Measurements from ENCODE around the gene SLC18A2.

DNA sequence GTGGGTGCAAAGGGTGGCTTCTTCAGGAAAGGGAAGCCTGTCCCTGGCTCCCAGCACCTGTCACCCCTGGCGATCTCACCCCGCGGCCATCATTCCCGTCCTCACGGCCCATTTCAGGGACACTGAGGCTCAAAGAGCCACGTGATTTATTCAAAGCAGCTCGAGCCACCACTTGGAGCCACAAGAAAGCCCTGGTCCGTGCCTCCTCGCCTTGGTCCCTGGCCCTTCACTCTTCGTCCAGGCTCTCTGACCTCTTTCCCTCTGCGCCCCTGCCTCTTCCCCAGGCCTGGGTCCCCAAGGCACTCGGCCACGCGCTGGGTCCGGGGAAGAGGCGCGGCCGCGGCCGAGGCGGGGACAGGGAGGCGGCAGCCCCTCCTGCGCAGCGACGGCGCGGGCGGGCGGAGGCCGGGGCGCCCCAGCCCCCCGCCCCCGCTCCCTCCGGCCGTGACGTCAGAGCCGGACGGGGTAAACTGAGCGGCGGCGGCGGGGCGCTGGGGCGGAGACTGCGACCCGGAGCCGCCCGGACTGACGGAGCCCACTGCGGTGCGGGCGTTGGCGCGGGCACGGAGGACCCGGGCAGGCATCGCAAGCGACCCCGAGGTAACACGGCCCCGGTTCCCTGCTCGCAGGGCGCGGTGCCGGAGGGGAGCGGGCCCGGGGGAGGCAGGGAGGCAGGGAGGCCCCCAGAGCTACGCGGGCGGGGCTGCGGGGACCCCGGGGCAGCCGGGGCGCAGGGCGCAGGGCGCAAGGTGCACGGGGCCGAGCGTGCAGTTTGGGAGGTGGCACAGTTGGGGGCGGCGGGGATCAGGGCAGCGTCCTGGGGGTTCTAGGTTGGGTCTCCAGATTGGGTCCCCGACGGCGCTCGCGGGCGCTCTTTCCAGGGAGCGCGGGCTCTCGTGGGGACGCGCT, at the start of gene SLC18A2:
- TF ChIP-seq TAF1 (IDR thresholded peaks at IDR 0.05; ENCODE audit: low read depth, low read length), result no peak
- TF ChIP-seq POLR2AphosphoS5 (IDR thresholded peaks at IDR 0.05; ENCODE audit: low read depth, low read length), result no peak
- TF ChIP-seq POLR2A (IDR thresholded peaks at IDR 0.05; ENCODE audit: low read depth, low read length), result no peak

All from GM12891 (cell line).